GM18519 (cell line): Measurements from ENCODE around the gene PIP5K1B.

Source experiments
- ATAC-seq: cut with Tn5 transposase; IDR thresholded peaks from one replicate; pipeline ENCODE4 v1.9.1; 2021; ENCODE audit warnings: mild to moderate bottlenecking, moderate library complexity; ENCODE audit not compliant: unreplicated experiment, low FRiP score

The PIP5K1B gene

GRCh38 chr9:68941780-68942459 lies 236.9 kb downstream of the PIP5K1B start:
- ATAC-seq = no peak

- ATAC-seq = no peak
These were observed 237.8 kb downstream of the PIP5K1B start for GRCh38 chr9:68942790-68943189.

GRCh38 chr9:68947015-68947414 lies 242.0 kb downstream of the PIP5K1B start:
- no peak for ATAC-seq

- no peak for ATAC-seq
These were observed 243.0 kb downstream of the PIP5K1B start for GRCh38 chr9:68947842-68948569.

- ATAC-seq = no peak
These were observed 244.4 kb downstream of the PIP5K1B start for GRCh38 chr9:68949271-68950000.

- no peak for ATAC-seq
These were observed 245.1 kb downstream of the PIP5K1B start for GRCh38 chr9:68950188-68950587.

GRCh38 chr9:68950689-68951088 lies 245.6 kb downstream of the PIP5K1B start:
- no peak for ATAC-seq

GRCh38 chr9:68951879-68952659 lies 247.0 kb downstream of the PIP5K1B start:
- peak; percentile 42 for ATAC-seq

- no peak for ATAC-seq
These were observed 248.7 kb downstream of the PIP5K1B start for GRCh38 chr9:68953771-68954170.

- no peak for ATAC-seq
These were observed 250.3 kb downstream of the PIP5K1B start for GRCh38 chr9:68955330-68955729.

GRCh38 chr9:68957479-68957878 lies 252.4 kb downstream of the PIP5K1B start:
- ATAC-seq = no peak

GRCh38 chr9:68961587-68961986 lies 256.5 kb downstream of the PIP5K1B start:
- no peak for ATAC-seq

GRCh38 chr9:68963416-68963815 lies 258.4 kb downstream of the PIP5K1B start:
- ATAC-seq = no peak

- no peak for ATAC-seq
These were observed 259.1 kb downstream of the PIP5K1B start for GRCh38 chr9:68964102-68964541.

- no peak for ATAC-seq
These were observed 259.7 kb downstream of the PIP5K1B start for GRCh38 chr9:68964765-68965164.

GRCh38 chr9:68966496-68966944 lies 261.5 kb downstream of the PIP5K1B start:
- no peak for ATAC-seq

GRCh38 chr9:68967800-68968199 lies 262.8 kb downstream of the PIP5K1B start:
- no peak for ATAC-seq

GRCh38 chr9:68969538-68969937 lies 264.5 kb downstream of the PIP5K1B start:
- no peak for ATAC-seq

- ATAC-seq = no peak
These were observed 265.1 kb downstream of the PIP5K1B start for GRCh38 chr9:68970151-68970550.

GRCh38 chr9:68973619-68974018 lies 268.6 kb downstream of the PIP5K1B start:
- ATAC-seq = no peak
